Left forelimb (tissue), 1 donor: ENCODE results near the gene BST1.
A peak's percentile ranks its signal among the peaks of the same experiment; 100 is the strongest.
"Not testable (repeated sequence)": the region's sequence is repeated elsewhere in the genome, so short reads cannot be mapped to it uniquely, and the experiment has no call there.

Experiments used
- DNase-seq: peaks from one replicate; pipeline ENCODE4 v3.0.0-alpha.2; 2018; ENCODE audit warnings: low spot score

BST1 gene

GRCh38 chr4:15746110-15746509 lies 43.2 kb downstream of the BST1 start:
- no peak for DNase-seq

GRCh38 chr4:15749001-15749400 lies 46.1 kb downstream of the BST1 start:
- no peak for DNase-seq

GRCh38 chr4:15751153-15751552 lies 48.3 kb downstream of the BST1 start:
- no peak for DNase-seq

- DNase-seq: no peak
Observed at GRCh38 chr4:15753081-15753480, 50.2 kb downstream of the BST1 start.

- DNase-seq: no peak
Observed at GRCh38 chr4:15753786-15754185, 50.9 kb downstream of the BST1 start.

GRCh38 chr4:15754323-15754722 lies 51.5 kb downstream of the BST1 start:
- no peak for DNase-seq

- no peak for DNase-seq
Observed at GRCh38 chr4:15755321-15756155, 52.7 kb downstream of the BST1 start.

GRCh38 chr4:15756361-15756861 lies 53.5 kb downstream of the BST1 start:
- no peak for DNase-seq

- DNase-seq: no peak
Observed at GRCh38 chr4:15757054-15757453, 54.2 kb downstream of the BST1 start.

- DNase-seq: no peak
Observed at GRCh38 chr4:15758294-15758693, 55.4 kb downstream of the BST1 start.

GRCh38 chr4:15762460-15762859 lies 59.6 kb downstream of the BST1 start:
- not testable (repeated sequence) for DNase-seq

GRCh38 chr4:15765391-15765790 lies 62.5 kb downstream of the BST1 start:
- DNase-seq: no peak

GRCh38 chr4:15765910-15766697 lies 63.2 kb downstream of the BST1 start:
- DNase-seq: no peak

GRCh38 chr4:15766821-15767220 lies 64.0 kb downstream of the BST1 start:
- DNase-seq: no peak

- no peak for DNase-seq
Observed at GRCh38 chr4:15769202-15769601, 66.3 kb downstream of the BST1 start.

- DNase-seq: no peak
Observed at GRCh38 chr4:15771216-15772058, 68.6 kb downstream of the BST1 start.

- no peak for DNase-seq
Observed at GRCh38 chr4:15774020-15774420, 71.2 kb downstream of the BST1 start.

- DNase-seq: no peak
Observed at GRCh38 chr4:15776871-15777648, 74.2 kb downstream of the BST1 start.

- no peak for DNase-seq
Observed at GRCh38 chr4:15777697-15778288, 74.9 kb downstream of the BST1 start.

GRCh38 chr4:15778289-15779241 lies 75.7 kb downstream of the BST1 start, which contains the start of gene CD38:
CD38 (plus strand) TSS chr4:15778328; CDS start chr4:15778415, 87 bp downstream.
- peak; percentile 70 for DNase-seq
